HepG2 (cell line): Measurements from ENCODE around the gene SLC25A45. TPM values are rescaled to one million over a fixed set of nuclear protein-coding genes. Genes with fewer than 3 reads are reported as not detected.

Experiments
- CBX1 ChIP-seq: IDR thresholded peaks from one replicate; pipeline ENCODE4 v1.6.1; 2016; ENCODE audit warnings: antibody characterized with exemption, low read depth
- IKZF4 ChIP-seq: sonication (generic); formaldehyde crosslinking; IDR thresholded peaks from 2 replicates; pipeline ENCODE4 v1.5.1; 2020; ENCODE audit warnings: borderline replicate concordance, mild to moderate bottlenecking, low read depth, missing genetic modification reagents; ENCODE audit errors: not compliant biosample characterization
- MLLT10 ChIP-seq: sonication (generic); formaldehyde crosslinking; IDR thresholded peaks from 2 replicates; pipeline ENCODE4 v1.4.0; 2020; ENCODE audit warnings: missing genetic modification reagents
- NFYB ChIP-seq: sonication (generic); formaldehyde crosslinking; IDR thresholded peaks from 2 replicates; pipeline ENCODE4 v1.4.0; 2020; ENCODE audit warnings: missing genetic modification reagents
- RFXANK ChIP-seq: IDR thresholded peaks from 2 replicates; pipeline ENCODE4 v1.6.1; 2016
- RNF219 ChIP-seq: sonication (generic); formaldehyde crosslinking; IDR thresholded peaks from 2 replicates; pipeline ENCODE4 v1.5.0; 2020; ENCODE audit warnings: mild to moderate bottlenecking, missing genetic modification reagents
- SP2 ChIP-seq: sonication (generic); formaldehyde crosslinking; IDR thresholded peaks from 2 replicates; pipeline ENCODE4 v1.5.1; 2020; ENCODE audit warnings: mild to moderate bottlenecking, missing genetic modification reagents
- ZFP37 ChIP-seq: sonication (generic); formaldehyde crosslinking; IDR thresholded peaks from 2 replicates; pipeline ENCODE4 v1.4.0; 2020; ENCODE audit warnings: missing genetic modification reagents, borderline replicate concordance
- ZKSCAN5 ChIP-seq: sonication (generic); formaldehyde crosslinking; IDR thresholded peaks from 2 replicates; pipeline ENCODE4 v1.5.1; 2020; ENCODE audit warnings: mild to moderate bottlenecking, missing genetic modification reagents
- ZNF513 ChIP-seq: sonication (generic); formaldehyde crosslinking; conservative IDR thresholded peaks from 2 replicates; pipeline ENCODE4 v1.5.0; 2020; ENCODE audit warnings: missing genetic modification reagents
- ZNF670 ChIP-seq: sonication (generic); formaldehyde crosslinking; IDR thresholded peaks from 2 replicates; pipeline ENCODE4 v1.8.0; 2022; ENCODE audit warnings: mild to moderate bottlenecking, missing genetic modification reagents, borderline replicate concordance
- ZNF709 ChIP-seq: sonication (generic); formaldehyde crosslinking; IDR thresholded peaks from 2 replicates; pipeline ENCODE4 v1.5.0; 2020; ENCODE audit warnings: mild to moderate bottlenecking, missing genetic modification reagents
- polyA plus RNA-seq, 8 experiments: library from polyadenylated mRNA; depleted of rRNA in 3 of 8; stranded (reverse) in 7 of 8; unstranded in 1 of 8; fragments of >200 nt; fragmentation: Illumina TruSeq in 4 of 8; extraction: Trizol in 4 of 8; gene quantifications; 2 replicates each; pipeline versions ENCODE4 v1.2.1 to v1.2.3, GENCODE V29; 2011 to 2016; ENCODE audit warnings: low read depth in 4 of 8, missing spikeins in 1 of 8, mixed read lengths in 1 of 8; ENCODE audit not compliant: insufficient read depth in 1 of 8
- total RNA-seq, 5 experiments: library from RNA; depleted of rRNA; stranded (reverse); fragments of >200 nt; fragmentation: Illumina TruSeq; extraction: Trizol; gene quantifications; 2 replicates each; pipeline ENCODE4 v1.2.3, GENCODE V29; 2016; ENCODE audit warnings: low read depth in 1 of 5

SLC25A45 gene
- total and polyA plus RNA-seq, 2 of the 13 experiments (the other 11 are each of a cell fraction or from before 2014, with no cell fraction given): 1.2 to 3.4 TPM

GRCh38 chr11:65399845-65400244 is 17.4 kb upstream of the SLC25A45 start (continued):
- TF ChIP-seq RNF219 (CRISPR knock-in tag) (no peak), ZNF513 (CRISPR knock-in tag) (no peak), ZNF670 (CRISPR knock-in tag) (no peak), SP2 (CRISPR knock-in tag) (no peak), MLLT10 (no peak), ZKSCAN5 (CRISPR knock-in tag) (no peak), ZFP37 (CRISPR knock-in tag) (no peak), CBX1 (no peak), ZNF709 (no peak), IKZF4 (CRISPR knock-in tag) (no peak), NFYB (CRISPR knock-in tag) (no peak), RFXANK (CRISPR knock-in tag) (no peak)
